HepG2 (cell line): Measurements from ENCODE around the gene SCMH1. TPM values are rescaled to one million over a fixed set of nuclear protein-coding genes. Genes with fewer than 3 reads are reported as not detected.

Experiments used
- BHLHE40 ChIP-seq: IDR thresholded peaks from 2 replicates; pipeline ENCODE4 v1.6.1; 2011; ENCODE audit warnings: low read length, improper control_type of control experiment
- CC2D1A ChIP-seq: sonication (generic); formaldehyde crosslinking; IDR thresholded peaks from 2 replicates; pipeline ENCODE4 v1.8.1; 2023; ENCODE audit warnings: mild to moderate bottlenecking, missing genetic modification reagents
- DDIT3 ChIP-seq: sonication (generic); formaldehyde crosslinking; IDR thresholded peaks from 2 replicates; pipeline ENCODE4 v1.4.0; 2020; ENCODE audit warnings: mild to moderate bottlenecking, missing genetic modification reagents
- DNMT3B ChIP-seq: conservative IDR thresholded peaks from 2 replicates; pipeline ENCODE4 v1.6.1; 2016; ENCODE audit warnings: missing biosample characterization, control low read depth
- DPF2 ChIP-seq: sonication (generic); formaldehyde crosslinking; IDR thresholded peaks from 2 replicates; pipeline ENCODE4 v1.4.0; 2020; ENCODE audit warnings: mild to moderate bottlenecking, low read depth, missing genetic modification reagents, borderline replicate concordance
- ELF3 ChIP-seq: IDR thresholded peaks from 2 replicates; pipeline ENCODE4 v1.6.1; 2016; ENCODE audit warnings: missing genetic modification reagents, missing compliant biosample characterization
- FOSL2 ChIP-seq: sonication (generic); formaldehyde crosslinking; IDR thresholded peaks from 2 replicates; pipeline ENCODE4 v1.4.0; 2020; ENCODE audit warnings: missing genetic modification reagents
- HDAC1 ChIP-seq: sonication (generic); formaldehyde crosslinking; IDR thresholded peaks from 2 replicates; pipeline ENCODE4 v1.5.1; 2020; ENCODE audit warnings: mild to moderate bottlenecking, missing genetic modification reagents
- KDM5B ChIP-seq: sonication (generic); formaldehyde crosslinking; IDR thresholded peaks from 2 replicates; pipeline ENCODE4 v1.4.0; 2020; ENCODE audit warnings: missing genetic modification reagents, mild to moderate bottlenecking, borderline replicate concordance
- KMT2B ChIP-seq: IDR thresholded peaks from 2 replicates; pipeline ENCODE4 v1.6.1; 2016; ENCODE audit warnings: missing genetic modification reagents, missing compliant biosample characterization
- MEF2D ChIP-seq: sonication (generic); formaldehyde crosslinking; IDR thresholded peaks from 2 replicates; pipeline ENCODE4 v1.5.1; 2020; ENCODE audit warnings: mild to moderate bottlenecking, missing genetic modification reagents
- NONO ChIP-seq, 2 experiments: fragments of 450-650 bp in 1 of 2; sonication (generic) in 1 of 2; formaldehyde crosslinking in 1 of 2; IDR thresholded peaks in 1 of 2; conservative IDR thresholded peaks in 1 of 2; 2 replicates each; pipeline versions ENCODE4 v1.6.1 to v1.8.0; 2017 to 2022; ENCODE audit warnings: mild to moderate bottlenecking in 1 of 2, missing genetic modification reagents in 1 of 2, moderate library complexity in 1 of 2
- NR2C2 ChIP-seq: sonication (generic); formaldehyde crosslinking; IDR thresholded peaks from 2 replicates; pipeline ENCODE4 v1.4.0; 2020; ENCODE audit warnings: missing genetic modification reagents, mild to moderate bottlenecking, moderate library complexity, borderline replicate concordance
- NR2F2 ChIP-seq: IDR thresholded peaks from 2 replicates; pipeline ENCODE4 v1.6.1; 2012; ENCODE audit warnings: low read depth, inconsistent platforms, borderline replicate concordance
- PPARG ChIP-seq: conservative IDR thresholded peaks from 2 replicates; pipeline ENCODE4 v1.6.1; 2016; ENCODE audit warnings: missing biosample characterization, missing genetic modification reagents
- RBFOX2 ChIP-seq: fragments of 200-400 bp; formaldehyde crosslinking; IDR thresholded peaks from 2 replicates; pipeline ENCODE4 v1.6.1; 2017; ENCODE audit warnings: low read depth, mild to moderate bottlenecking, low read length
- SOX6 ChIP-seq, 2 experiments: fragments of 450-650 bp in 1 of 2; sonication (generic) in 1 of 2; formaldehyde crosslinking in 1 of 2; IDR thresholded peaks; 2 replicates each; pipeline versions ENCODE4 v1.4.0 to v1.6.1; 2017 to 2020; ENCODE audit warnings: antibody characterized with exemption in 1 of 2, mild to moderate bottlenecking in 1 of 2, missing genetic modification reagents in 1 of 2
- TBX3 ChIP-seq: fragments of 450-650 bp; IDR thresholded peaks from 2 replicates; pipeline ENCODE4 v1.6.1; 2017; ENCODE audit warnings: antibody characterized with exemption, mild to moderate bottlenecking, inconsistent platforms, borderline replicate concordance
- TCF12 ChIP-seq, 2 experiments: fragments of 450-650 bp in 1 of 2; sonication (generic) in 1 of 2; formaldehyde crosslinking in 1 of 2; IDR thresholded peaks; 2 replicates each; pipeline versions ENCODE4 v1.6.1 to v1.8.0; 2017 to 2022; ENCODE audit warnings: antibody characterized with exemption in 1 of 2, mild to moderate bottlenecking in 1 of 2, missing genetic modification reagents in 1 of 2, moderate library complexity in 1 of 2
- TFAP4 ChIP-seq: sonication (generic); IDR thresholded peaks from 2 replicates; pipeline ENCODE4 v1.6.1; 2016; ENCODE audit warnings: low read depth, borderline replicate concordance
- ZNF235 ChIP-seq: sonication (generic); formaldehyde crosslinking; IDR thresholded peaks from 2 replicates; pipeline ENCODE4 v1.8.1; 2023; ENCODE audit warnings: mild to moderate bottlenecking, missing genetic modification reagents, borderline replicate concordance
- ZNF24 ChIP-seq: fragments of 450-650 bp; IDR thresholded peaks from 2 replicates; pipeline ENCODE4 v1.6.1; 2017; ENCODE audit warnings: antibody characterized with exemption, mild to moderate bottlenecking
- ZNF30 ChIP-seq: sonication (generic); formaldehyde crosslinking; IDR thresholded peaks from 2 replicates; pipeline ENCODE4 v1.5.0; 2020; ENCODE audit warnings: mild to moderate bottlenecking, missing genetic modification reagents
- ZNF570 ChIP-seq: sonication (generic); formaldehyde crosslinking; IDR thresholded peaks from 2 replicates; pipeline ENCODE4 v1.4.0; 2020; ENCODE audit warnings: mild to moderate bottlenecking, missing genetic modification reagents, borderline replicate concordance
- ZNF713 ChIP-seq: sonication (generic); formaldehyde crosslinking; IDR thresholded peaks from 2 replicates; pipeline ENCODE4 v1.4.0; 2020; ENCODE audit warnings: mild to moderate bottlenecking, missing genetic modification reagents
- polyA plus RNA-seq, 8 experiments: library from polyadenylated mRNA; depleted of rRNA in 3 of 8; stranded (reverse) in 7 of 8; unstranded in 1 of 8; fragments of >200 nt; fragmentation: Illumina TruSeq in 4 of 8; extraction: Trizol in 4 of 8; gene quantifications; 2 replicates each; pipeline versions ENCODE4 v1.2.1 to v1.2.3, GENCODE V29; 2011 to 2016; ENCODE audit warnings: low read depth in 4 of 8, missing spikeins in 1 of 8, mixed read lengths in 1 of 8; ENCODE audit not compliant: insufficient read depth in 1 of 8
- total RNA-seq, 5 experiments: library from RNA; depleted of rRNA; stranded (reverse); fragments of >200 nt; fragmentation: Illumina TruSeq; extraction: Trizol; gene quantifications; 2 replicates each; pipeline ENCODE4 v1.2.3, GENCODE V29; 2016; ENCODE audit warnings: low read depth in 1 of 5
- TF ChIP-seq, protein P1 (sequence below): sonication (generic); formaldehyde crosslinking; IDR thresholded peaks from 2 replicates; pipeline ENCODE4 v1.4.0; 2020; ENCODE audit warnings: low read depth, mild to moderate bottlenecking, missing genetic modification reagents
- TF ChIP-seq, protein P2 (sequence below): sonication (generic); formaldehyde crosslinking; IDR thresholded peaks from 2 replicates; pipeline ENCODE4 v1.4.0; 2020; ENCODE audit warnings: missing genetic modification reagents, mild to moderate bottlenecking, borderline replicate concordance

The SCMH1 gene
- total and polyA plus RNA-seq, 2 of the 13 experiments (the other 11 are each of a cell fraction or from before 2014, with no cell fraction given), result 41.8 to 52.6 TPM

DNA sequence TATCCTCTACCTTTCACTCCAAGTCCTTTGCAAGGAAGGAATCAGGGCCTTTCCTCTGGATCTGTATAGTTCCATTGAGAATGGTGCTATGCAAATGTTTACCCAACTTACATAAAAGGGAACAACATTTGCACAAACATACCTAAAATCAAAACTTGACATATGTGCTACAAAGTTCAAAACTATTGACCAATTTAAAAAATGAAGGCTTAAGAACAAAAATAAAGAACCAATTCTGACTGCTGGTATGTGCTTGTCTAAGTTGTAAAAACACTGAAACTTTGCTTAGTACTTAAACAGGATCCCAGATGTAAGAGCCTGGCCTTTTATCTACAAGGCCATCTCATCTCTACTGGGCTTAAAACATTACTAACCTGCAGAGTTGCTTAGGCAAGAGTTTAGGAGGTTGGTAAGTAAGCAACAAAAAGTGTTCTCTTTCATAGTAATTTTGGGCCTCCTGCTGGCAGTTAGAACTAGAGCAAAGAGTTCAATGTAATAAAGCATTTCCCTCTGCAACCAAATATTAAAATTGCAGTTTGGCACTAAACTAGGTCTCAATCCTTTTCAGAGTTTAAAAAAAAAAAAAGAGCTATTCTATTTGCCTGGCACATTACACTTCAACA, 2.0 kb downstream of the SCMH1 start (continued):
- TF ChIP-seq NR2F2 (peak; percentile 93), PPARG (peak; percentile 94), TCF12 (IDR thresholded peaks at IDR 0.05) (no peak), TCF12 (CRISPR knock-in tag; IDR thresholded peaks at IDR 0.05) (peak; percentile 57; the same call in 1 of the 2 replicates), SOX6 (IDR thresholded peaks at IDR 0.05) (no peak), SOX6 (CRISPR knock-in tag; IDR thresholded peaks at IDR 0.05) (peak; percentile 92), ZNF235 (CRISPR knock-in tag) (no peak), DPF2 (peak; percentile 78), KMT2B (CRISPR knock-in tag) (peak; percentile 30; the same call in 1 of the 2 replicates), KDM5B (no peak), CC2D1A (CRISPR knock-in tag) (no peak), FOSL2 (0 out of 2 replicates have a peak, but pooled peaks have one; percentile 54), DNMT3B (CRISPR knock-in tag) (peak; percentile 78; the same call in 1 of the 2 replicates), HDAC1 (CRISPR knock-in tag) (peak; percentile 72), ELF3 (CRISPR knock-in tag) (peak; percentile 39; the same call in 1 of the 2 replicates), TBX3 (peak; percentile 92; the same call in 1 of the 2 replicates), RBFOX2 (no peak; the same call in 1 of the 2 replicates), NR2C2 (CRISPR knock-in tag) (peak; percentile 23; the same call in 1 of the 2 replicates), BHLHE40 (no peak), DDIT3 (CRISPR knock-in tag) (no peak), ZNF570 (CRISPR knock-in tag) (no peak), NONO (IDR thresholded peaks at IDR 0.05) (no peak), NONO (CRISPR knock-in tag; conservative IDR thresholded peaks at IDR 0.05) (no peak; the same call in 1 of the 2 replicates), ZNF24 (0 out of 2 replicates have a peak, but pooled peaks have one; percentile 1), MEF2D (0 out of 2 replicates have a peak, but pooled peaks have one; percentile 46), ZNF30 (CRISPR knock-in tag) (no peak), ZNF713 (CRISPR knock-in tag) (no peak), TFAP4 (peak; percentile 38)
- TF ChIP-seq, protein P1, sequence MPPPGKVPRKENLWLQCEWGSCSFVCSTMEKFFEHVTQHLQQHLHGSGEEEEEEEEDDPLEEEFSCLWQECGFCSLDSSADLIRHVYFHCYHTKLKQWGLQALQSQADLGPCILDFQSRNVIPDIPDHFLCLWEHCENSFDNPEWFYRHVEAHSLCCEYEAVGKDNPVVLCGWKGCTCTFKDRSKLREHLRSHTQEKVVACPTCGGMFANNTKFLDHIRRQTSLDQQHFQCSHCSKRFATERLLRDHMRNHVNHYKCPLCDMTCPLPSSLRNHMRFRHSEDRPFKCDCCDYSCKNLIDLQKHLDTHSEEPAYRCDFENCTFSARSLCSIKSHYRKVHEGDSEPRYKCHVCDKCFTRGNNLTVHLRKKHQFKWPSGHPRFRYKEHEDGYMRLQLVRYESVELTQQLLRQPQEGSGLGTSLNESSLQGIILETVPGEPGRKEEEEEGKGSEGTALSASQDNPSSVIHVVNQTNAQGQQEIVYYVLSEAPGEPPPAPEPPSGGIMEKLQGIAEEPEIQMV (CRISPR knock-in tag), result no peak
- TF ChIP-seq, protein P2, sequence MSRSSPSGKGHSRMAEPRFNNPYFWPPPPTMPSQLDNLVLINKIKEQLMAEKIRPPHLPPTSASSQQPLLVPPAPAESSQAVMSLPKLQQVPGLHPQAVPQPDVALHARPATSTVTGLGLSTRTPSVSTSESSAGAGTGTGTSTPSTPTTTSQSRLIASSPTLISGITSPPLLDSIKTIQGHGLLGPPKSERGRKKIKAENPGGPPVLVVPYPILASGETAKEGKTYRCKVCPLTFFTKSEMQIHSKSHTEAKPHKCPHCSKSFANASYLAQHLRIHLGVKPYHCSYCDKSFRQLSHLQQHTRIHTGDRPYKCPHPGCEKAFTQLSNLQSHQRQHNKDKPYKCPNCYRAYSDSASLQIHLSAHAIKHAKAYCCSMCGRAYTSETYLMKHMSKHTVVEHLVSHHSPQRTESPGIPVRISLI (CRISPR knock-in tag), result 0 out of 2 replicates have a peak, but pooled peaks have one; percentile 16
